Fibroblast of skin of scalp (primary cell): ENCODE results near the gene VARS2.
"Not testable (repeated sequence)": the region's sequence is repeated elsewhere in the genome, so short reads cannot be mapped to it uniquely, and the experiment has no call there.

Experiments
- DNase-seq: peaks from one replicate; pipeline ENCODE4 v3.0.0-alpha.2; 2013

VARS2 gene

DNA sequence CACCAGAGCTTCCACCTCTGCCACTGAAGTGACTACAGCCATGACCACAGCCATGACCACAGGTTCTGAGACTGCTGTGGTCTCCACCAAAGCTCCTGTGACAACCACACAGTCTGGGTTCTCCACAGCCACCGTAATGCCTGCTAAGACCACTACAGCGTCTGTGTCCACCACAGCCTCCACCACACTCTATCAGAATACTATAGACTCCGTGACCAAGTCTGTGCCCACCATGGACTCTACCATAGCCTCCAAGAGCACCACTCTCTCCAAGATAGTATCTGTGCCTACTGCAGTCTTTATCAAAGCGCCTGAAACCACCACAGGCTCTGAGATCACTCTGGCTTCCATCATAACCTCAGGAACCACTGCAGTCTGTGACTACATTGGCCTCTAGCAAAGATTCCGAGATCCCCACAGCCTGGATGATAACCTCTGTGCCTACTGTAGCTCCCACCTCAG is 51.1 kb downstream of the VARS2 start:
- DNase-seq = no peak

DNA sequence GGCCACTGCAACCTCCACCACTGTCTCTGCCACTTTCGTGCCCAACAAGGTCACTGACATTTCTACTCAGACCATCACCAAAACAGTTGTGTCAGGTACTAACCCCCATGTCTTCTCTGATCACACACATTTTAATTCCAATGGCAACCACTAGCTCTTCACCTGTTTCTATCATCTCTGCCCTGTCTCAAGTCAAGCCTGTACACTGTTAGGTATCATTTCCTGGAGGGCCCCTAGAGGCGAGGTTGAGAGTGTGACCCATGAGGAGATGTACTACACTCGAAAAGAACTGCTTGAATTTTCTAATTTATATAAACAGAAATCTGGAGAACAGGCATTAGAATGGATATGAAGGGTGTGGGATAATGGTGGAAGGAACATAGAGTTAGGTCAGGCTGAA is 52.1 kb downstream of the VARS2 start:
- no peak for DNase-seq

DNA sequence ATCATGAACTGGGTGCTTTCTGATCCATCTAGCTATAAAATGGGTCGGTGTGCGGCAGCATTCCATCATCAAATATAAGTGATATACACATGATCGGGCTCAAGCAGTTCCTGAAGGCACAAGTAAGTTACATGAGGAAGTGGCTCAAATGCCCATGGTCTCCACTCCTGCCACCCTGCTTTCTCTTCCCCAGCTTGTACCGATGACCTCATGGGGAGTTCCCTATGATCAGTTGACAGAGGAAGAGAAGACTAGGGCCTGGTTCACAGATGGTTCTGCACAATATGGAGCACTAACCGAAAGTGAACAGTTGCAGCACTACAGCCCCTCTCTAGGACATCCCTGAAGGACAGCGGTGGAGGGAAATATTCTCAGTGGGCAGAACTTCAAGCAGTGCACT is 55.1 kb downstream of the VARS2 start:
- not testable (repeated sequence) for DNase-seq

DNA sequence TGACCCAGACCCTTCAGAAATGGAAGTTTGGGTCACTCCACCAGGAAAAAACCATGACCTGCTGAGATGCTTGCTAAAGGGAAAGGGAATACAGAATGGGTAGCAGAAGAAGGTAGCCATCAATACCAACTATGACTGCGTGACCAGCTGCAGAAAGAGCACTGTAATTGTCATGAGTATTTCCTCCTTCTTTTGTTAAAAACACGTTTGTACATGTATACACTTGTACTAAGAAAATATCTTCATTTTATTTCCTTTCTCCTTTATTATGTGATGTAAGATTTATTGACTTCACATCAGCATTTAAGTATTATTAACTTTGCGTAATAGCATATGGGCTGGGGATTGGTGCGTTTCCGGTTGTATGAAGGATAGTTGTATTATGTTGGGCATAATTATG is 56.9 kb downstream of the VARS2 start:
- no peak for DNase-seq

DNA sequence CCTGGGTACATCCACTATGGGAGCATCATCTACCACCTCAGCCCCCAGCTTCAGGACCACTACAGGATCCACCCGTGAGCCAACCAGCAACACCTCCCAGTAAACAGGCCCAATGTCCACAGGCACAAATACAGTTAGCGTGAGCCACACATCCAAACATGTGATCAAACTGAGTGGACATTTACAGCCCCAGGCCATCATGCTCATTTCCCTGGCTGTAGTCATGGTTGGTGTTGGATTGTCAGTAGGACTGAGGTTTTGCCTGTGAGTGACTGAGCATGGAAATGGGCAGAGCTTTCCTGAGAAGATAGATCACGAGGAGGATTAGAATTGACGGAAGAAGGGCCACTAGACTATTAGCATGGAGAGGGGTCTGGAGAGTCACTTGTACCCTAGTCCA is 58.8 kb downstream of the VARS2 start:
- no peak for DNase-seq

DNA sequence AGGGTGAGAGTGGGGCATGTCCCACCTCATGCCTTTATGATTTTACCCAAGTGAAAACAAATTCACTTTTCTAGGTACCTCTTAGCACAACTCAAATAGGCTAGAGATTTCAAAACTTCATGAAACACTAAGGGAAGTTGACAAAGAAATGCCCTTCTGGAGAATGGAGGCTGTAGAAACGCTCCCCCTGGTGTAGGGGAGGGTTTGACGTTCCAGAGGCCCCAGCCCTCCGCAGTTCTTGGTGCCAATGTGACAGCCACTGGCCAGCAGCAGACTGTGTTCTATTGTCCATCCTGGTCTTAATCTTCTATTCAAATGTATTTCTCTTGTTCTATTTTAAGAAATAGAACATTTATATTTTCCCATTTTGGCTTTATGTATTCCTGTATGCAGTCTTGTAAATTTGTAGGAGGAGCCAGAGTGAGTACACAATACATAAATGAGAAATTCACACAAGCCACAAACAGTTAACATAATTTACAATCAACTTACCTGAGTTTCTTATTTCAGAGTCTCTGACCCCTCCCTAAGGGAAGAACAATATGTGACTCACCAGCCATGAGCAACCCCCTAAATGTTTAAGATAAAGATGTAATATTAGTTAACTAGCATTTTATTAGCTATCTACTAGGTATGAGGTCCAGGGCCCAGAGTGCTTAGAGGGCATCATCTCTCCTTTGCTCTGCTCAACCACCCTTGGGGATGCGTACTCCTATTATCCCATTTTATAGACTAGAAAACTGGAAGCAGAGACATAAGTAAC is 60.6 kb downstream of the VARS2 start:
- no peak for DNase-seq
